HG02981 (cell line): Measurements from ENCODE around the gene CDCA8.
"Not testable (repeated sequence)": the region's sequence is repeated elsewhere in the genome, so short reads cannot be mapped to it uniquely, and the experiment has no call there.

Experiments
- ATAC-seq: cut with Tn5 transposase; IDR thresholded peaks from one replicate; pipeline ENCODE4 v1.9.1; 2021; ENCODE audit warnings: mild to moderate bottlenecking, moderate library complexity; ENCODE audit not compliant: unreplicated experiment

Gene CDCA8

DNA sequence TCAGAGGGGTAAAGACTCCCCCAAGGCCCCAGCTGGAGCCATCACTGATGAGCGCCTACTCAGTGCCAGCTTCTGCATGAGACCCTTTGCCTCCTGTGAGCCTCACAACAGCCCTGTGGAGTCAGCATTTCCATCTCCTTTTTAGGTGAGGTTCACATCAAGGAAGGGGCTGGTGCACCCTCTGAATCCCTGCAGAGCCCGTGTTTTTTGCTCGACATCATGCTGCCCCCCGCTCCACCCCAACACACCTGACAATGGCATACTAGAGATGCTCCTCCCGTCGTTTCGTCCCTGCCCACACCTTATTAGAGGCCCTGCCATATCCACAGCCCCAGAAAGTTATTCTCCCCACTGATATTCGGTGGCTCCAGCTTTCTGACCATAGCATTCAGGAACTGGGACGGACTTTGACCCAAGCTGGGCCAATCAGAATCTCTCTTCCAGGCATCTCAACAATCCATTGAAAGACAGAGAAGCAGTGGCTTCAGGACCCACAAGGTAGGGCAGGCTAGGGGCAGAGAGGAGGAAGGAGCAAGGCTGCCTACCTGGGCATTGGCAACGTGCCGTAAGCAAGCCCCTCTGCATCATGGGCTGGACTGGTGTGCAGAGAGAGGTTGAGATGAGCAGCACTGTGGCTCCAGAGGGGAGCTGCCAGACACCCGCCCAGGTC is 39.9 kb downstream of the CDCA8 start:
- ATAC-seq = no peak

DNA sequence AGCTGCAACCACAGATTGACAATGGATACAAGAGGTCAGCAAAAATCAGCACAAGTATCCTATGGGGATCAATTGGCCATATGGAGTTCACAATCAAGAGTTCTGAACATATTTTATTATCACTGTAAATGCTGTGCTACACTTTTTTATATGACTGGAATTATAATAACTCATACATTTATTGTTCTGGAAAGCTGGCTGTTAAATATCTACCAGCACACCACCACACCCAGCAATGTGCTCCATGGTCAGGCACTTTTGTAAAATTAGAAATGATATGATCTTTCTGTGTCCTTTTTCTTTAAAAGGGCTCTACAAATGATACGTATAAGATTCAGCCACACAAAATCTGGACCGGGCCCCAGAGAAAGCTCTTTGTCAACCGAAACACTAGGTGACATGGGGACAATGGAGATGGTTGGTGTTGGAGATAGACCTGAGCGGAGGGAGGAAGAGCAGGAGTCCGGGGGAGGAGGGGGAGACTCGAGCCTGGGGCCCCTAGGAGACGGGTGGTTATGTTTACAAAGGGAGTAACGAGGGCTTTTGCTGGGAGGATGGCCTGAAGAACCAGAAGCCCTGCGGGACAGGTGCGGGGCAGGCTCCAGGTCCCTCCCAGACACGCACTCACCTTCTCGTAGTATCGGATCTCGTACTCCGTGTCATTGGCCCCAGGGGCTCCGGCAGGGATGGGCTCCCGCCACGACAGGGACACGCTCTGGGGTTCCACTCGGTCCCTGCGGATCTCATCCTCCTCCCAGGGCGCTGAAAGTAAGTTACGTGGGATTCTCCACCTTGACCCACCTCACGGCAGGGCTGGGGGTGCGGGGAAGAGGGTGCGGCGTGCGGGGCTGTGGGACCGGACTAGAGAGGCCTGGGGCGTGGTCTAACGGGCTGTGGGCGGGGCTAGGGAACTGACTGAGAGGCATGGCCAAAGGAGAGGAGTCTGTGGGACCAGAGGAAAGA is 42.6 kb downstream of the CDCA8 start:
- ATAC-seq = no peak

DNA sequence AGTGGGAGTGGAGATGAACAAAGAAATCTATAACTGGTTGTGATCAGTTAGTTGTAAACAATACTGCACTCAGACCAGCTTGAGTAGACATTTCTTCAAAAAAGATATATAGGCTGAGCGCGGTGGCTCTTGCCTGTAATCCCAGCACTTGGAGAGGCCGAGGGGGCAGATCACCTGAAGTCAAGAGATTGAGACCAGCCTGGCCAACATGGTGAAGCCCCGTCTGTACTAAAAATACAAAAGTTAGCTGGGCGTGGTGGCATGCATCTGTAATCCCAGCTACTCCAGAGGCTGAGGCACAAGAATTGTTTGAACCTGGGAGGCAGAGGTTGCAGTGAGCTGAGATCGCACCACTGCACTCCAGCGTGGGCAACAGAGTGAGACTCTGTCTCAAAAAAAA is 45.7 kb downstream of the CDCA8 start:
- ATAC-seq = not testable (repeated sequence)

DNA sequence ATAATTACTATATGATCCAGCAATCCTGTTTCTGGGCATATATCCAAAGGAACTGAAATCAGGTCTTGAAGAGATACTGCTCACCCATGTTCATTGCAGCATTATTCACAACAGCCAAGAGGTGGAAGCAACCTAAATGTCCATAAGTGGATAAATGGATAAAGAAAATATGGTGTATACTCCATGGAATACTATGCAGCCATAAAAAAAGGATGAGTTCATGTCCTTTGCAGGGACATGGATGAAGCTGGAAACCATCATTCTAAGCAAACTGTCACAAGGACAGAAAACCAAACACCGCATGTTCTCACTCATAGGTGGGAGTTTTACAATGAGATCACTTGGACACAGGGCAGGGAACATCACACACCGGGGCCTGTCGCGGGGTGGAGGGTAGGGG is 46.3 kb downstream of the CDCA8 start:
- ATAC-seq = not testable (repeated sequence)

DNA sequence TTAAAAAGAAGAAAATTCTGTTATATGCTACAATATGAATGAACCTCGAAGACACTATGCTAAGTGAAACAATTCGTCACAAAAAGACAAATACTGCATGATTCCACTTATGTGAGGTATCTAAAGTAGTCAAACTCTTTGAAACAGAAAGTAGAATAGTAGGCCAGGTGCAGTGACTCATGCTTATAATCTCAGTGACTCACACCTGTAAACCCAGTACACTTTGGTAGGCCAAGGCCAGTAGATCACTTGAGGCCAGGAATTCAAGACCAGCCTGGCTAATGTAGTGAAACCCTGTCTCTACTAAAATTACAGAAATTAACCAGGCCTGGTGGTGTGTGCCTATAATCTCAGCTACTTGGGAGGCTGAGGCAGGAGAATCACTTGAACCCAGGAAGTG is 46.9 kb downstream of the CDCA8 start:
- ATAC-seq = no peak

DNA sequence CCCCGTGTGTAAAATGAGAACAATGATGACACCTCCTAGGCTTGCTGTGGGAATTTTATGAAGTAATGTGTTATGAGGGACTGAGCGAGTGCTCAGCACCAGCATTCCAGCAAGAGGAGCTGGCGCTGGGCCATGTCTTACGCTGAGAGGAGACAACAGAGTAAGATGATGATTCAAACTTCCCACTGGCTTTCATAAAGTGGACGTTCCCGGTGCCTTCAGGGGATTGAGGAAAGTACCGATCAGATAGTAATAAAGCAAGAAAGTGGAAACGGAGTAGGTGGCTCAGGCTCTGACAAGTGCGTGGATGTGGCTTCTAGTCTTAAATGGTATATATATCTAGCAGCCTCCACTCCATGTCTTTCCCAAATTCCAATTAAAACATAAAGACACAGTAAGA is 48.8 kb downstream of the CDCA8 start:
- no peak for ATAC-seq

DNA sequence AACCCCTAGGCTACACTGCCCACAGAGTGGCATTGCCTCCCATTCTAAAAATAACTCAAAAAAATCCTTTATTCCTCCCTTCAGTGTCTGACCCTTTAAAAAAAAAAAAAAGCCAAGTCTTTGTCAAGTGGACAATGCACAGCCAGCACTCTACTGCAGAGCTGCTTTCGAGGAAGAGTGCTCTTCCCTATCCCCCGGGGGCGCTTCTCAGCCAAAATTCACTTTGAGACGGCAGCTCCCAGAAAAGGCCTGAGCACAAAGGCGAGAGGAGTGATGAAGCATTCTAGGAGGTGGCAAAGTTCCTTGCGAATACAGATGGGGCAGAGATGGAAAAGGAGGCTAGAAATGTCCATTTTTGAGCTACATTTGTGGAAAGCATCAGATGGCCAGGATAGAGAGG is 49.3 kb downstream of the CDCA8 start:
- no peak for ATAC-seq

DNA sequence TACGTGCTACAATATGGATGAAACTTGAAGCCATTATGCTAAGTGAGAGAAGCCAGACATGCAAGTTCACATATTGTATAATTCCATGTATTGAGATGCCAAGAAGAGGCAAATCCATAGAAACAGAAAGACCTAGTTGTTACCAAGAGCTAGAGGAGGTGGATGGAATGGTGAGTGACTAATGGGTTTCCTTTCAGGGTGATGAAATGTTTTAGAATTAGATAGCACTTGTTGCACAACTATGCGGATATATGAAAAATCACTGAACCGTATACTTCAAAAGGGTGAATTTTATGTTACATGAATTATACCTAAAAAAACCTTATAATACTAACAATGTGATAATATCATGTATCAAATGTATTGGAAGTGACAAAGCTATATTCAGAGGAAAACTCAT is 54.5 kb downstream of the CDCA8 start:
- no peak for ATAC-seq

DNA sequence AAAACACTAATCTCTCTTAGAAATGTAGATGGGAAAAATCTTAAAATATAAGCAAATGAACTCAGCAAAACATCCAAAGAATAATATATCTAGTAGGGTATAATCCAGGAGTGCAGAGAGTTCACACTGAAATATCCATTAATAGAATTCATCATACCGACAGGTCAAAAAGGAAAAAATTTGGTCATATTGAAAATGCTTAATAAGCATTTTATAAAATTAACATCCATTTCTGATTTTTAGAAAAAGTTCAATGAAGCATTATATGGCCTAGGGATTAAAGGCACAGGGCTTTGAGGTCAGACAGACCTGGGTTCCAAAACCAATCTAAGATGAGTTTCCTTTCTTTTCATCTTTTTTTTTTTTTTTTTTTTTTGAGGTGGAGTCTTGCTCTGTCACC is 56.2 kb downstream of the CDCA8 start:
- no peak for ATAC-seq

DNA sequence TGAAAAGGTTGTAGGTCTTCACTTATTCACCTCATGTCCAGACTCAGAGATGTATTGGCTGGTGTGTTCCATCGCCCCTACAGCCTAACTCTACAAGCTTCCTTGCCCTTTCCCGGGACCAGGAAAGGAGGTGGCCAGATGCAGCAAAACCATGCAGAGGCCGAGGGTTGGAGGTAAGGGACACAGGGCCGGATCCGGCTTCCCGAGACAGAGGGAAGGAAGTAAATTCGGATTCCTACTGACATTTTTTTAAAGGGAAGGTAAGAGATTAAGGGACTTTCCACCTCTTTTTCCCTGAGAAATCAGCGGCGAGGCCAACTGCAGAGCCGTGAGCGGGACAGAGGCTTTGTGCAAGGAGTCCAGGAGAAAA is 59.9 kb downstream of the CDCA8 start:
- ATAC-seq = no peak

DNA sequence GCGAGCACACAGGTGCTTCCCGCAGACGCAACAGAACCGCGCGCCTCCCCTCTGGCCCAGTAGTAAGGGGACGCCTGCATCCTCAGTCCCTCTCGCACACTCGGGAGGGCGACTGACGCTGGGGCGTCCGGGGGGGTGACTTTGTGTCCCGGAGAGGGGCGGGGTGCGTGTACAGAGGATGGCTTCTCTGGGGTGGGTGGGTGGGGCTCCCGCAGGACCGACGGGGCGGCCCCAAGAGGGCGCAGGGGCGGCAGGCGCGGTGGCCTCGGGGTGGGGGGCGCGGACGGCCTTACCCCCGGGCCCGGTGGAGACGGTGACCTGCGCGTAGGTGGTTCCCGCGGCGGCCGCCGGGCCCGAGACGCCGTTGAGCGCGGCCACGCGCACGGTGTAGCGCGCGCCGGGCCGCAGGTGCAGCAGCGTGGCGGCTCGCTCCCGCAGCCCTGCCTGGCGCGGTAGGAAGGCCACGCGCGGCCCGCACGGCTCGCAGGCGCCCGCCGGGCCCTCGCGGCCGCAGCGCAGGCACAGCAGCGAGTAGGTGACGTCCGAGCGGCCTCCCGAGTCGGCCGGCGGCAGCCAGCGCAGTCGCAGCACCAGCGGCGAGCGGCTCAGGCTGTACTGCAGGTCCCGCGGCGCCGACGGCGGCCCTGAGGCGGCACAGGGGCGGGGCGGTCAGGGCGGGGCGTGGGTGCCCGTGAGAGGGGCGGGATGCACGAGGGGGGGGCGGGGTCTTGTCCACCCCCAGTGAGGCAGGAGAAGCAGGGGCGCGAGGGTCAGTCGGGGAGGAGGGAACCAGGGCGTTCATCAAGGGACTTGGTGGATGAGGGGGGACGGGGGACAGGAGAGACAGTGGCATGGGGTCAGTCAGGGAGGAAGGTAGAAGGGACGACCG is 60.5 kb downstream of the CDCA8 start:
- ATAC-seq = no peak

DNA sequence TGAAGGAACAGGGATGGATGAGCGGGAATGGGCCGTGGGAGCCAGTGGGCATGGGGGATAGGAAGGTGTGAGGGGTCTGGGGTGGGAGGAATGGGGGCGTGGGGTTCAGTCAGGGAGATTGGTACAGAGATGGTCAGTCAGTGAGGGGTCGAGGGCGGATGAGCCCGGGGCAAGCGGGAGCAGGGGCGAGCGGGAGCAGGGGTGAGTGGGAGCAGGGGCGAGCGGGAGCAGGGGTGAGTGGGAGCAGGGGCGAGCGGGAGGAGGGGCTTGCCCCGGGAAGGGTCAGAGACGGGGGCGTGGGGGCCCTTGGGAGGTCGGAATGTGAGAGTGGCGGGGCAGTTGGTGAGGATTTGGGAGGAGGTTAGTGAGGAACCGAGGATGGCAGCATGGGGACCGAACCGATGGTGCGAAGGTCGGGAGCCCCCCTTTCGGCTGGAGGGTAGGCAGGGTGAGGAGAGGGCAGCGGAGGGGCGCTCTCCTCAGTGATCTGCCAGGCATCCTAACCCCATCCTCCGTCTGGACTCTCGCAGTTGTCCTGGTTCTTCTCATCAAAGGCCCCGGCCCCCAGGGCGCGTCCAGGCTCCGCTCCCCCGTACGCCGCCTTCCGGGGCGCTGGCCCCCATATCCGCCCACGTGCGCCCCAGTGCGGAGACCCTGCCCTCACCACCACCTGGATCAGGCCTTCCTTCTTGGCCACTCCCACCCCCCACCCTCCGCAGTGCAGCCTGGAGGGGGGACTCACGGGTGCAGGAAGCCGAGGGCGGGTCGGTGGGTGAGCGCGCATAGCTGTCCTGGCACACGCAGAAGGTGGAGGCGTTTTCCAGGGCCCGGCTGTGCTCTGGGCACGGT is 61.4 kb downstream of the CDCA8 start:
- no peak for ATAC-seq

DNA sequence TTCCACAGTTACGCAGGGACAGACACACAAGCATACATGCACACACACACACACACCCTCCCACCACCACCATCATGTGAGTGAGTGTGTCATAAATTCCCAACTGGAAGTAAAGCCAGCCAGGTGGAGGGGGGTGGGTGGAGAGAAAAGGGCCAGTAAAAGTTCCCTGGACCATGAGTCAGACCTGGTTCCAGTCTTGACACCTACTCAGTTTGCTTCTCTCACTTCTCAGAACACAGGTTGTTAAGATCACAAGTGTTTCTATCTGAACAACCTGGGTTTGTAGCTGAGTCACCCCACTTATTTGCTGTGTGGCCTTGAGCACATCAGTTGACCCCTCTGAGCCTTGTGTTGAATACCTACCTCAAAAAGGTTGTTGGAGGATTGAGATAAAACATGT is 63.0 kb downstream of the CDCA8 start:
- no peak for ATAC-seq

DNA sequence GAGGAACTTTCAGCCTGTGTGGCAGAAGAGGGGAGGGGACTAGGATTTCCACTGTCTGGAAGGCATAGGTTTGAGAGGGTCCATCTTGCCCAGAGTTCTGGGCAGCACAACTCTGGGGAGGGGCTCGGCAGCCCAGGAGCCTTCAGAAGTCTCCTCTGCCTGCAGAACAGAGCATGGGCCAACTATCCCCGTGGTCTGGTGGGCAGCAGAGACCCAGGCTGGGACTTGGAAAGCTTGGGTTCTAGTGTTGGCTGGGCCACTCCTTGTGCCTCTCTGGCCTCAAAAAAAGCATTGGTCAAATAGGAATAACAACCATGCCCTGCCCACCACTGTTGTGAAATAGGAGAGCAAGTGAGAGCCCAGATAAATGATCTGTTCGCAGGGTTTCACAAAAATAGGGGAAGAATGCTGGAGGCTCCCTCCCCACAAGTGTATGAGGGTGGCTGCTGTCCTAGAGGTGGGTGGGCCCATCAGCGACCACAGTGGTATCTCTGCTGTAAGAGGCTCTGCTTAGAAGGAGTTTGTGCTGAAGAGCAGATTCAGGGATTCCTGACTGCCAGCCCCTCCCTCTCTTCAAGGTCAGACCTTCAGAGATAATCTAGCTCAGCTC is 63.7 kb downstream of the CDCA8 start:
- no peak for ATAC-seq
